ENCODE results near the gene PATJ. TPM values are rescaled to one million over a fixed set of nuclear protein-coding genes. Genes with fewer than 3 reads are reported as not detected.

Gene PATJ
- total RNA-seq, 1 donor, result 8.4 TPM

- TF ChIP-seq, protein P1, sequence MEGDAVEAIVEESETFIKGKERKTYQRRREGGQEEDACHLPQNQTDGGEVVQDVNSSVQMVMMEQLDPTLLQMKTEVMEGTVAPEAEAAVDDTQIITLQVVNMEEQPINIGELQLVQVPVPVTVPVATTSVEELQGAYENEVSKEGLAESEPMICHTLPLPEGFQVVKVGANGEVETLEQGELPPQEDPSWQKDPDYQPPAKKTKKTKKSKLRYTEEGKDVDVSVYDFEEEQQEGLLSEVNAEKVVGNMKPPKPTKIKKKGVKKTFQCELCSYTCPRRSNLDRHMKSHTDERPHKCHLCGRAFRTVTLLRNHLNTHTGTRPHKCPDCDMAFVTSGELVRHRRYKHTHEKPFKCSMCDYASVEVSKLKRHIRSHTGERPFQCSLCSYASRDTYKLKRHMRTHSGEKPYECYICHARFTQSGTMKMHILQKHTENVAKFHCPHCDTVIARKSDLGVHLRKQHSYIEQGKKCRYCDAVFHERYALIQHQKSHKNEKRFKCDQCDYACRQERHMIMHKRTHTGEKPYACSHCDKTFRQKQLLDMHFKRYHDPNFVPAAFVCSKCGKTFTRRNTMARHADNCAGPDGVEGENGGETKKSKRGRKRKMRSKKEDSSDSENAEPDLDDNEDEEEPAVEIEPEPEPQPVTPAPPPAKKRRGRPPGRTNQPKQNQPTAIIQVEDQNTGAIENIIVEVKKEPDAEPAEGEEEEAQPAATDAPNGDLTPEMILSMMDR (IDR thresholded peaks at IDR 0.05; ENCODE audit: insufficient read depth, low read length), result no peak
- H3K4me3 ChIP-seq (ENCODE audit: low read depth, low read length), result no peak overlapping the region
- no peak for DNase-seq (ENCODE audit: low read depth)
These were observed 310.7 kb downstream of the PATJ start for GRCh38 chr1:62052946-62053345.

DNA sequence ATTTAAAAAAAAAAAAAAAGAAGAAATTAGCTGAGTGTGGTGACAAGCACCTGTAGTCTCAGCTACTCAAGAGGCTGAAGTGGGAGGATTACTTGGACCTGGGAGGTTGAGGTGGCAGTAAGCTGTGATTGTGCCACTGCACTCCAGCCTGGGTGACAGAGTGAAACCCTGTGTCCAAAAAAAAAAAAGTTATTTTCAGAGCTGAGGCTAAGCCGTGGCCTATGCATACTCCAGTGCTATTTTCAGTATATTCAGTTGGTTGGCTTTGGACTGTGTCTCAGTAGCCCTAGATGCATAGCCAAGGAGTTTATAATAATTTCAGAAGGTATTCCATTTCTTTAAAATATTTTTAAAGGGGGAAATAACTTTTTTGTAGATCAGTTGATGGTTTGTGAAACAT lies 311.9 kb downstream of the PATJ start:
- TF ChIP-seq, protein P1 (IDR thresholded peaks at IDR 0.05; ENCODE audit: insufficient read depth, low read length), result no peak
- no peak overlapping the region for H3K4me3 ChIP-seq (ENCODE audit: low read depth, low read length)
- DNase-seq (ENCODE audit: low read depth), result no peak

- H3K4me3 ChIP-seq (ENCODE audit: low read depth, low read length), result no peak overlapping the region
- TF ChIP-seq, protein P1 (IDR thresholded peaks at IDR 0.05; ENCODE audit: insufficient read depth, low read length), result no peak
These were observed 314.9 kb downstream of the PATJ start for GRCh38 chr1:62057230-62057629.

GRCh38 chr1:62057641-62058290 lies 315.5 kb downstream of the PATJ start:
- TF ChIP-seq, protein P1 (IDR thresholded peaks at IDR 0.05; ENCODE audit: insufficient read depth, low read length), result no peak
- no peak overlapping the region for H3K4me3 ChIP-seq (ENCODE audit: low read depth, low read length)
- DNase-seq (ENCODE audit: low read depth), result no peak

More at GRCh38 chr1:62057230-62057629, 314.9 kb downstream of the PATJ start:
- no peak for DNase-seq (ENCODE audit: low read depth)

DNA sequence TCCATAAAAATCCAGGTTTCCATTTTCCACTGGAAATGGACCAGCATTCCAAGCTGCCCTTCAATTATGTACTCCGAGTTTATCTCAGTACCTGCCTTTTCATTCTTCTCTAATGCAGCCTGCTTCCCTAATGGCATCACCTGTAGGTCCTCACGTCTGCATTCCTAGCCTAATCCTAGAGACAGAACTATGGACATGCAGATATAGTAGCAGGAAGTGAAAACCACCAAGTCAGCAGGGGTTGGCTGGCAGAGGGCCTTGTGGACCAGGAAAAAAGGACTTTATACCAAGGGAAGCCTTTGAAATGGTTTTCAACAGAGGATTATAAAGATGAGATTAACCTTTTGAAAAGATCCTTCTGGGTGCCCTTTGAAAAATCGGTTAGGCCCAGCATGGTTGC lies 316.7 kb downstream of the PATJ start:
- DNase-seq (ENCODE audit: low read depth), result no peak

DNA sequence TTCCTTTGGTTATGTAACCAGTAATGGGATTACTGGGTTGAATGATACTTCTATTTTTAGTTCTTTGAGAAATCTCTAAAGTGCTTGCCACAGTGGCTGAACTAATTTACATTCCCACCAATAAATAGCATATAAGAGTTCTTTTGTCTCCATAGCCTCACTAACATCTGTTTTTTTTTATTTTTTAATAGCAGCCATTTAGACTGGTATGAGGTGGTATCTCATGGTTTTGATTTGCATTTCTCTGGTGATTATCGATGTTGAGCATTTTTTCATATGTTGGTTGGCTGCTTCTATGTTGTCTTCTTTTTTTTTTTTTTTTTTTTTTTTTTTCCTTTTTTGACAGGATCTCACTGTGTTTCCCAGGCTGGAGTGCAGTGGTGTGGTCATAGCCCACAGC lies 319.8 kb downstream of the PATJ start:
- no peak overlapping the region for H3K4me3 ChIP-seq (ENCODE audit: low read depth, low read length)
- no peak for DNase-seq (ENCODE audit: low read depth)
- TF ChIP-seq, protein P1 (IDR thresholded peaks at IDR 0.05; ENCODE audit: insufficient read depth, low read length), result no peak

More for the DNA sequence above, 316.7 kb downstream of the PATJ start:
- TF ChIP-seq, protein P1 (IDR thresholded peaks at IDR 0.05; ENCODE audit: insufficient read depth, low read length), result no peak
- no peak overlapping the region for H3K4me3 ChIP-seq (ENCODE audit: low read depth, low read length)

All from fibroblast of the aortic adventitia (primary cell).